Trophoblast cell (in vitro differentiated cells and primary cell): ENCODE measurements around the gene INSYN2A.

Experiments
- DNase-seq, 2 donors: peaks; one replicate each; pipeline ENCODE4 v3.0.0-alpha.2; 2016
- H2AFZ ChIP-seq: 2 replicates; pipeline ENCODE4 v1.6.1; 2013; ENCODE audit warnings: low read length, moderate library complexity, mild to moderate bottlenecking; ENCODE audit not compliant: insufficient read depth, poor library complexity
- H2AK5ac ChIP-seq: 2 replicates; pipeline ENCODE4 v1.6.1; 2013; ENCODE audit warnings: mild to moderate bottlenecking, low read length
- H2BK120ac ChIP-seq: 2 replicates; pipeline ENCODE4 v1.6.1; 2013; ENCODE audit warnings: low read length, mild to moderate bottlenecking, moderate library complexity; ENCODE audit not compliant: insufficient read depth, poor library complexity
- H2BK12ac ChIP-seq: 2 replicates; pipeline ENCODE4 v1.6.1; 2013; ENCODE audit warnings: mild to moderate bottlenecking, low read length, moderate library complexity
- H2BK5ac ChIP-seq: 2 replicates; pipeline ENCODE4 v1.6.1; 2013; ENCODE audit warnings: low read length, low read depth, moderate library complexity, mild to moderate bottlenecking; ENCODE audit not compliant: poor library complexity
- H3K14ac ChIP-seq: 2 replicates; pipeline ENCODE4 v1.6.1; 2013; ENCODE audit warnings: mild to moderate bottlenecking, low read length
- H3K18ac ChIP-seq: 2 replicates; pipeline ENCODE4 v1.6.1; 2013; ENCODE audit warnings: mild to moderate bottlenecking, low read length
- H3K23ac ChIP-seq: 2 replicates; pipeline ENCODE4 v1.6.1; 2013; ENCODE audit warnings: low read length
- H3K27ac ChIP-seq: 2 replicates; pipeline ENCODE4 v1.5.1; 2013; ENCODE audit warnings: low read depth, mild to moderate bottlenecking, inconsistent platforms, low read length, moderate library complexity
- H3K27me3 ChIP-seq: 2 replicates; pipeline ENCODE4 v1.6.1; 2013; ENCODE audit warnings: inconsistent platforms, mild to moderate bottlenecking, low read length, moderate library complexity; ENCODE audit not compliant: insufficient read depth
- H3K36me3 ChIP-seq, 2 experiments: 1 replicate in 1 of 2; 2 replicates in 1 of 2; pipeline ENCODE4 v1.6.1; 2013; ENCODE audit warnings: low read length in 2 of 2, mild to moderate bottlenecking in 2 of 2, moderate library complexity in 1 of 2; ENCODE audit not compliant: insufficient read depth in 2 of 2, control insufficient read depth in 1 of 2
- H3K4ac ChIP-seq: 2 replicates; pipeline ENCODE4 v1.6.1; 2013; ENCODE audit warnings: low read depth, mild to moderate bottlenecking, low read length, moderate library complexity
- H3K4me1 ChIP-seq, 2 experiments: 1 replicate in 1 of 2; 2 replicates in 1 of 2; pipeline ENCODE4 v1.6.1; 2013; ENCODE audit warnings: low read length in 2 of 2, mild to moderate bottlenecking in 2 of 2, moderate library complexity in 1 of 2; ENCODE audit not compliant: insufficient read depth in 2 of 2, control insufficient read depth in 1 of 2
- H3K4me2 ChIP-seq: 2 replicates; pipeline ENCODE4 v1.6.1; 2013; ENCODE audit warnings: inconsistent platforms, mild to moderate bottlenecking, low read length, moderate library complexity
- H3K4me3 ChIP-seq: 2 replicates; pipeline ENCODE4 v1.5.1; 2013; ENCODE audit warnings: mild to moderate bottlenecking, low read depth, low read length, inconsistent platforms
- H3K79me1 ChIP-seq: one replicate; pipeline ENCODE4 v1.6.1; 2013; ENCODE audit warnings: low read length
- H3K79me2 ChIP-seq: 2 replicates; pipeline ENCODE4 v1.6.1; 2013; ENCODE audit warnings: low read length, mild to moderate bottlenecking; ENCODE audit not compliant: control insufficient read depth, insufficient read depth, poor library complexity
- H3K9ac ChIP-seq: 2 replicates; pipeline ENCODE4 v1.6.1; 2013; ENCODE audit warnings: mild to moderate bottlenecking, low read length
- H3K9me3 ChIP-seq: 2 replicates; pipeline ENCODE4 v1.6.1; 2013; ENCODE audit warnings: low read depth, mild to moderate bottlenecking, control low read depth, inconsistent platforms, low read length; ENCODE audit not compliant: insufficient read depth
- H4K12ac ChIP-seq: 2 replicates; pipeline ENCODE4 v1.6.1; 2013; ENCODE audit warnings: low read depth, mild to moderate bottlenecking, low read length, moderate library complexity
- H4K8ac ChIP-seq: 2 replicates; pipeline ENCODE4 v1.6.1; 2013; ENCODE audit warnings: low read depth, mild to moderate bottlenecking, low read length, moderate library complexity
- H4K91ac ChIP-seq: one replicate; pipeline ENCODE4 v1.6.1; 2013; ENCODE audit warnings: low read depth, mild to moderate bottlenecking, low read length, moderate library complexity
- WGBS: extraction: QIAGEN DNeasy Blood & Tissue Kit; methylation state at CpG from one replicate; pipeline ENCODE4 v1.1.7; 2013; ENCODE audit warnings: missing lambda C conversion rate; ENCODE audit not compliant: insufficient read length, insufficient coverage; ENCODE audit errors: extremely low coverage; 5-methylcytosine and 5-hydroxymethylcytosine counted together

The INSYN2A gene

GRCh38 chr10:127194111-127194510, 2.3 kb downstream of the INSYN2A start:
- Histone ChIP-seq H3K79me1 (no peaks in the 10 kb centered on the region), H3K18ac (no peak overlapping the region), H3K23ac (no peak overlapping the region), H3K79me2 (no peaks in the 10 kb centered on the region), H3K14ac (no peak overlapping the region), H4K8ac (no peak overlapping the region), H4K91ac (no peak overlapping the region), H2AFZ (no peak overlapping the region), H2AK5ac (no peak overlapping the region), H3K4me1 (peaks cover 15% of the 10 kb centered on the region in 2 experiments), H3K9me3 (no peaks in the 10 kb centered on the region), H3K27me3 (peaks cover 21% of the 10 kb centered on the region), H3K4me3 (no peak overlapping the region), H3K36me3 (no peaks in the 10 kb centered on the region), H2BK12ac (no peak overlapping the region), H2BK120ac (no peak overlapping the region), H3K4ac (no peak overlapping the region), H3K9ac (no peak overlapping the region), H3K27ac (no peak overlapping the region), H3K4me2 (no peak overlapping the region), H4K12ac (no peak overlapping the region), H2BK5ac (no peak overlapping the region)
- no CpG with 5 or more reads among the region's 2 CpGs for WGBS
- DNase-seq: no peak

GRCh38 chr10:127193125-127193524, 3.3 kb downstream of the INSYN2A start:
- no peak overlapping the region for H2BK12ac ChIP-seq
- H3K27me3 ChIP-seq: peaks cover 21% of the 10 kb centered on the region
- H3K4me2 ChIP-seq: no peak overlapping the region
- H3K23ac ChIP-seq: no peak overlapping the region
- no peak overlapping the region for H4K8ac ChIP-seq
- H3K9me3 ChIP-seq: no peaks in the 10 kb centered on the region
- H3K79me2 ChIP-seq: no peaks in the 10 kb centered on the region
- no peak overlapping the region for H4K12ac ChIP-seq
- WGBS: no CpG with 5 or more reads among the region's 7 CpGs
- no peak overlapping the region for H2AFZ ChIP-seq
- H3K27ac ChIP-seq: no peak overlapping the region
- H3K14ac ChIP-seq: no peak overlapping the region
- H3K79me1 ChIP-seq: no peaks in the 10 kb centered on the region
- no peak overlapping the region for H4K91ac ChIP-seq
- DNase-seq: no peak
- H3K36me3 ChIP-seq: no peaks in the 10 kb centered on the region
- H3K4ac ChIP-seq: no peak overlapping the region
- H3K18ac ChIP-seq: no peak overlapping the region
- H2BK120ac ChIP-seq: no peak overlapping the region
- peaks cover 15% of the 10 kb centered on the region in 2 experiments for H3K4me1 ChIP-seq
- H2AK5ac ChIP-seq: no peak overlapping the region
- no peak overlapping the region for H3K9ac ChIP-seq
- H2BK5ac ChIP-seq: no peak overlapping the region
- no peak overlapping the region for H3K4me3 ChIP-seq

GRCh38 chr10:127190427-127190826, 6.0 kb downstream of the INSYN2A start:
- Histone ChIP-seq H3K4me2 (no peak overlapping the region), H2AK5ac (no peak overlapping the region), H3K27ac (no peak overlapping the region), H3K9ac (no peak overlapping the region), H2AFZ (no peak overlapping the region), H3K79me2 (no peaks in the 10 kb centered on the region), H3K4me3 (no peak overlapping the region), H4K12ac (no peak overlapping the region), H3K27me3 (peaks cover 12% of the 10 kb centered on the region), H3K23ac (no peak overlapping the region), H2BK12ac (no peak overlapping the region), H3K18ac (no peak overlapping the region), H3K36me3 (no peaks in the 10 kb centered on the region), H3K79me1 (no peaks in the 10 kb centered on the region), H4K8ac (no peak overlapping the region), H3K4me1 (peaks cover 6% of the 10 kb centered on the region in 2 experiments), H3K14ac (no peak overlapping the region), H4K91ac (no peak overlapping the region), H3K4ac (no peak overlapping the region), H2BK5ac (no peak overlapping the region), H3K9me3 (no peaks in the 10 kb centered on the region), H2BK120ac (no peak overlapping the region)
- no peak for DNase-seq
- no CpG with 5 or more reads among the region's 5 CpGs for WGBS

- no peak for DNase-seq
- no peak overlapping the region for H3K14ac ChIP-seq
- H3K9me3 ChIP-seq: no peaks in the 10 kb centered on the region
- no peak overlapping the region for H3K4ac ChIP-seq
- no peaks in the 10 kb centered on the region for H3K79me2 ChIP-seq
- no peaks in the 10 kb centered on the region for H3K79me1 ChIP-seq
- no peak overlapping the region for H3K4me2 ChIP-seq
- no peak overlapping the region for H2BK12ac ChIP-seq
- H4K91ac ChIP-seq: no peak overlapping the region
- no peaks in the 10 kb centered on the region for H3K4me1 ChIP-seq
- no peak overlapping the region for H4K12ac ChIP-seq
- no peak overlapping the region for H2BK5ac ChIP-seq
- H3K4me3 ChIP-seq: no peak overlapping the region
- no peaks in the 10 kb centered on the region for H3K27me3 ChIP-seq
- H3K23ac ChIP-seq: no peak overlapping the region
- H2AK5ac ChIP-seq: no peak overlapping the region
- no peak overlapping the region for H2AFZ ChIP-seq
- no peak overlapping the region for H3K27ac ChIP-seq
- H4K8ac ChIP-seq: no peak overlapping the region
- no peak overlapping the region for H2BK120ac ChIP-seq
- H3K18ac ChIP-seq: no peak overlapping the region
- H3K36me3 ChIP-seq: no peaks in the 10 kb centered on the region
- H3K9ac ChIP-seq: no peak overlapping the region
Measured at GRCh38 chr10:127189226-127189625, 7.2 kb downstream of the INSYN2A start.
